Measurements from ENCODE around the gene TAPBPL. TPM values are rescaled to one million over a fixed set of nuclear protein-coding genes. Genes with fewer than 3 reads are reported as not detected.
"Not testable (repeated sequence)": the region's sequence is repeated elsewhere in the genome, so short reads cannot be mapped to it uniquely, and the experiment has no call there.

Gene TAPBPL
- polyA plus RNA-seq, 1 of the 3 experiments (the other 2 are of a cell fraction), result 24.1 TPM

DNA sequence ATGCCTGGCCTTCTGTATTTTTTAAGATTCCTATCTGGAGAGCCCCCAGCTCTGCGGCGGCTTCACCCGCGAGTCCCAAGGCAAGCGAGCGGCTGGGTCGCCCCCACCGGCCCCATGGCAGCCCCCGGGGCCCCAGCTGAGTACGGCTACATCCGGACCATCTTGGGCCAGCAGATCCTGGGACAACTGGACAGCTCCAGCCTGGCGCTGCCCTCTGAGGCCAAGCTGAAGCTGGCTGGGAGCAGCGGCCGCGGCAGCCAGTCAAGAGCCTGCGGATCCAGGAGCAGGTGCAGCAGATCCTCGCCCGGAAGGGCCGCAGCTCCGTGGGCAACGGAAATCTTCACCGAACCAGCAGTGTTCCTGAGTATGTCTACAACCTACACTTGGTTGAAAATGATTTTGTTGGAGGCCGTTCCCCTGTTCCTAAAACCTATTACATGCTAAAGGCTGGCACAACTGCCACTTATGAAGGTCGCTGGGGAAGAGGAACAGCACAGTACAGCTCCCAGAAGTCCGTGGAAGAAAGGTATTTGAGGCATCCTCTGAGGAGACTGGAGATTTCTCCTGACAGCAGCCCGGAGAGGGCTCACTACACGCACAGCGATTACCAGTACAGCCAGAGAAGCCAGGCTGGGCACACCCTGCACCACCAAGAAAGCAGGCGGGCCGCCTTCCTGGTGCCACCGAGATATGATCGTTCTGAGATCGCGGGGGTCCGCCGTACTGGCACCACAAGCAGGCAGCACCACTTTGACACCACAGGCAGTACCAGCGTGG lies 25.9 kb downstream of the TAPBPL start:
- H3K9me2 ChIP-seq; H3K4me2 ChIP-seq; H3K4me3 ChIP-seq (ENCODE audit: low read depth in 2 of 2, low read length in 1 of 2); H2AFZ ChIP-seq (ENCODE audit: low read depth); DNase-seq; H3K9me3 ChIP-seq; H3K36me3 ChIP-seq (replicated peaks in 1 of 2; ENCODE audit: control insufficient read depth in 1 of 2, insufficient read depth in 2 of 2, low read length in 1 of 2); H3F3A ChIP-seq (replicated peaks; ENCODE audit: insufficient read depth); H4K20me1 ChIP-seq (ENCODE audit: insufficient read depth); H3K4me1 ChIP-seq (ENCODE audit: control insufficient read depth in 1 of 2, insufficient read depth in 2 of 2, low read depth in 1 of 2, low read length in 1 of 2); POLR2A ChIA-PET; H3K27me3 ChIP-seq (ENCODE audit: insufficient read depth); H3K9ac ChIP-seq; H3K79me2 ChIP-seq (ENCODE audit: insufficient read depth); H3K27ac ChIP-seq (ENCODE audit: low read depth in 2 of 2, low read length in 1 of 2): not testable (repeated sequence)
- CTCF ChIA-PET, result interaction anchor here (2.8 kb wide), 1 partner anchor 12 kb away, joined by 7 read pairs; no protein-coding TSS in a partner anchor
- WGBS (ENCODE audit: low lambda C conversion rate), result 90% methylated on average over 28 of the region's 37 CpGs

DNA sequence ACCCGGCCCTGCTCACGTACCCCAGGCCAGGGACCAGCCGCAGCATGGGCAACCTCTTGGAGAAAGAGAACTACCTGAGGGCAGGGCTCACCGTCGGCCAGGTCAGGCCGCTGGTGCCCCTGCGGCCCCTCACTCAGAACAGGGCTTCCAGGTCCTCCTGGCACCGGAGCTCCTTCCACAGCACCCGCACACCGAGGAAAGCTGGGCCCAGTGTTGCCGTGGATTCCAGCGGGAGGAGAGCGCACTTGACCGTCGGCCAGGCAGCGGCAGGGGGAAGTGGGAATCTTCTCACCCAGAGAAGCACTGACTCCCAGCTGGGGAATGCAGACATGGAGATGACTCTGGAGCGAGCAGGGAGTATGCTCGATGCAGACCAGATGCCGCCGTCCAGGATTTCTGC lies 26.6 kb downstream of the TAPBPL start:
- H3K9ac ChIP-seq, result no peak overlapping the region
- no peak overlapping the region for H3K4me2 ChIP-seq
- no peaks in the 10 kb centered on the region for H3K27me3 ChIP-seq (ENCODE audit: insufficient read depth)
- no peaks in the 10 kb centered on the region for H3K9me2 ChIP-seq
- no peak overlapping the region for H2AFZ ChIP-seq (ENCODE audit: low read depth)
- 77% methylated on average over 4 of the region's 20 CpGs for WGBS (ENCODE audit: low lambda C conversion rate)
- no peaks in the 10 kb centered on the region for H4K20me1 ChIP-seq (ENCODE audit: insufficient read depth)
- H3K36me3 ChIP-seq (replicated peaks in 1 of 2; ENCODE audit: control insufficient read depth in 1 of 2, insufficient read depth in 2 of 2, low read length in 1 of 2), result no peaks in the 10 kb centered on the region
- ChIA-PET CTCF (interaction anchor here (2.8 kb wide), 1 partner anchor 13 kb away, joined by 7 read pairs; no protein-coding TSS in a partner anchor), POLR2A (no interaction called here)
- no peak overlapping the region for H3K27ac ChIP-seq (ENCODE audit: low read depth in 2 of 2, low read length in 1 of 2)
- no peak for DNase-seq
- no peaks in the 10 kb centered on the region for H3F3A ChIP-seq (replicated peaks; ENCODE audit: insufficient read depth)
- H3K79me2 ChIP-seq (ENCODE audit: insufficient read depth), result no peaks in the 10 kb centered on the region
- H3K4me1 ChIP-seq (ENCODE audit: control insufficient read depth in 1 of 2, insufficient read depth in 2 of 2, low read depth in 1 of 2, low read length in 1 of 2), result 0 out of 4 replicates have a peak, but pooled peaks cover 0 to 5% of the 10 kb centered on the region in 2 experiments
- TF ChIP-seq POLR2AphosphoS5 (IDR thresholded peaks at IDR 0.05; ENCODE audit: low read depth, low read length), result no peak
- TF ChIP-seq, protein P1, sequence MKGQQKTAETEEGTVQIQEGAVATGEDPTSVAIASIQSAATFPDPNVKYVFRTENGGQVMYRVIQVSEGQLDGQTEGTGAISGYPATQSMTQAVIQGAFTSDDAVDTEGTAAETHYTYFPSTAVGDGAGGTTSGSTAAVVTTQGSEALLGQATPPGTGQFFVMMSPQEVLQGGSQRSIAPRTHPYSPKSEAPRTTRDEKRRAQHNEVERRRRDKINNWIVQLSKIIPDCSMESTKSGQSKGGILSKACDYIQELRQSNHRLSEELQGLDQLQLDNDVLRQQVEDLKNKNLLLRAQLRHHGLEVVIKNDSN (IDR thresholded peaks at IDR 0.05; ENCODE audit: borderline replicate concordance, low read depth), result no peak
- TF ChIP-seq GABPA (IDR thresholded peaks at IDR 0.05; ENCODE audit: low read depth), result no peak
- no peak for TF ChIP-seq CHD2 (IDR thresholded peaks at IDR 0.05; ENCODE audit: low read length, partially characterized antibody)
- TF ChIP-seq, protein P2, sequence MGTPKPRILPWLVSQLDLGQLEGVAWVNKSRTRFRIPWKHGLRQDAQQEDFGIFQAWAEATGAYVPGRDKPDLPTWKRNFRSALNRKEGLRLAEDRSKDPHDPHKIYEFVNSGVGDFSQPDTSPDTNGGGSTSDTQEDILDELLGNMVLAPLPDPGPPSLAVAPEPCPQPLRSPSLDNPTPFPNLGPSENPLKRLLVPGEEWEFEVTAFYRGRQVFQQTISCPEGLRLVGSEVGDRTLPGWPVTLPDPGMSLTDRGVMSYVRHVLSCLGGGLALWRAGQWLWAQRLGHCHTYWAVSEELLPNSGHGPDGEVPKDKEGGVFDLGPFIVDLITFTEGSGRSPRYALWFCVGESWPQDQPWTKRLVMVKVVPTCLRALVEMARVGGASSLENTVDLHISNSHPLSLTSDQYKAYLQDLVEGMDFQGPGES (IDR thresholded peaks at IDR 0.05; ENCODE audit: low read depth, low read length), result no peak
- no peak for TF ChIP-seq FOSL2 (IDR thresholded peaks at IDR 0.05; ENCODE audit: borderline replicate concordance, low read depth)
- TF ChIP-seq TEAD4 (IDR thresholded peaks at IDR 0.05; ENCODE audit: borderline replicate concordance, insufficient read depth), result no peak
- no peak for TF ChIP-seq RAD21 (IDR thresholded peaks at IDR 0.05; ENCODE audit: low read length)
- no peak for TF ChIP-seq FOXM1 (IDR thresholded peaks at IDR 0.05; ENCODE audit: low read depth)
- TF ChIP-seq GATA2 (CRISPR knock-in tag; IDR thresholded peaks at IDR 0.05), result no peak
- TF ChIP-seq, protein P3, sequence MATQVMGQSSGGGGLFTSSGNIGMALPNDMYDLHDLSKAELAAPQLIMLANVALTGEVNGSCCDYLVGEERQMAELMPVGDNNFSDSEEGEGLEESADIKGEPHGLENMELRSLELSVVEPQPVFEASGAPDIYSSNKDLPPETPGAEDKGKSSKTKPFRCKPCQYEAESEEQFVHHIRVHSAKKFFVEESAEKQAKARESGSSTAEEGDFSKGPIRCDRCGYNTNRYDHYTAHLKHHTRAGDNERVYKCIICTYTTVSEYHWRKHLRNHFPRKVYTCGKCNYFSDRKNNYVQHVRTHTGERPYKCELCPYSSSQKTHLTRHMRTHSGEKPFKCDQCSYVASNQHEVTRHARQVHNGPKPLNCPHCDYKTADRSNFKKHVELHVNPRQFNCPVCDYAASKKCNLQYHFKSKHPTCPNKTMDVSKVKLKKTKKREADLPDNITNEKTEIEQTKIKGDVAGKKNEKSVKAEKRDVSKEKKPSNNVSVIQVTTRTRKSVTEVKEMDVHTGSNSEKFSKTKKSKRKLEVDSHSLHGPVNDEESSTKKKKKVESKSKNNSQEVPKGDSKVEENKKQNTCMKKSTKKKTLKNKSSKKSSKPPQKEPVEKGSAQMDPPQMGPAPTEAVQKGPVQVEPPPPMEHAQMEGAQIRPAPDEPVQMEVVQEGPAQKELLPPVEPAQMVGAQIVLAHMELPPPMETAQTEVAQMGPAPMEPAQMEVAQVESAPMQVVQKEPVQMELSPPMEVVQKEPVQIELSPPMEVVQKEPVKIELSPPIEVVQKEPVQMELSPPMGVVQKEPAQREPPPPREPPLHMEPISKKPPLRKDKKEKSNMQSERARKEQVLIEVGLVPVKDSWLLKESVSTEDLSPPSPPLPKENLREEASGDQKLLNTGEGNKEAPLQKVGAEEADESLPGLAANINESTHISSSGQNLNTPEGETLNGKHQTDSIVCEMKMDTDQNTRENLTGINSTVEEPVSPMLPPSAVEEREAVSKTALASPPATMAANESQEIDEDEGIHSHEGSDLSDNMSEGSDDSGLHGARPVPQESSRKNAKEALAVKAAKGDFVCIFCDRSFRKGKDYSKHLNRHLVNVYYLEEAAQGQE (IDR thresholded peaks at IDR 0.05; ENCODE audit: low read depth, low read length), result no peak
- TF ChIP-seq ELF1 (IDR thresholded peaks at IDR 0.05), result no peak
- no peak for TF ChIP-seq MEF2A (IDR thresholded peaks at IDR 0.05; ENCODE audit: borderline replicate concordance, low read depth)
- TF ChIP-seq, protein P4, sequence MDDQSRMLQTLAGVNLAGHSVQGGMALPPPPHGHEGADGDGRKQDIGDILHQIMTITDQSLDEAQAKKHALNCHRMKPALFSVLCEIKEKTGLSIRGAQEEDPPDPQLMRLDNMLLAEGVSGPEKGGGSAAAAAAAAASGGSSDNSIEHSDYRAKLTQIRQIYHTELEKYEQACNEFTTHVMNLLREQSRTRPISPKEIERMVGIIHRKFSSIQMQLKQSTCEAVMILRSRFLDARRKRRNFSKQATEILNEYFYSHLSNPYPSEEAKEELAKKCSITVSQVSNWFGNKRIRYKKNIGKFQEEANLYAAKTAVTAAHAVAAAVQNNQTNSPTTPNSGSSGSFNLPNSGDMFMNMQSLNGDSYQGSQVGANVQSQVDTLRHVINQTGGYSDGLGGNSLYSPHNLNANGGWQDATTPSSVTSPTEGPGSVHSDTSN (IDR thresholded peaks at IDR 0.05), result no peak
- TF ChIP-seq, protein P5, sequence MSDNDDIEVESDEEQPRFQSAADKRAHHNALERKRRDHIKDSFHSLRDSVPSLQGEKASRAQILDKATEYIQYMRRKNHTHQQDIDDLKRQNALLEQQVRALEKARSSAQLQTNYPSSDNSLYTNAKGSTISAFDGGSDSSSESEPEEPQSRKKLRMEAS (IDR thresholded peaks at IDR 0.05; ENCODE audit: low read depth), result no peak
- TF ChIP-seq EP300 (IDR thresholded peaks at IDR 0.05; ENCODE audit: borderline replicate concordance in 1 of 2, low read depth in 1 of 2, low read length in 1 of 2), result no peak
- H3K9me3 ChIP-seq, result no peaks in the 10 kb centered on the region
- H3K4me3 ChIP-seq (ENCODE audit: low read depth in 2 of 2, low read length in 1 of 2), result no peak overlapping the region

Measured in SK-N-SH (cell line).